HepG2 (cell line): ENCODE measurements around the gene HSPA14.

ENCODE experiments used
- CBX2 ChIP-seq, 2 experiments: fragments of 200-600 bp in 1 of 2; sonication (generic); formaldehyde crosslinking in 1 of 2; IDR thresholded peaks; 2 replicates each; pipeline versions ENCODE4 v1.7.0 to v1.8.1; 2018 to 2022; ENCODE audit warnings: low read depth in 2 of 2, low read length in 1 of 2, mild to moderate bottlenecking in 1 of 2, missing genetic modification reagents in 1 of 2
- HCFC1 ChIP-seq: fragments of 150-350 bp; IDR thresholded peaks from 2 replicates; pipeline ENCODE4 v1.6.1; 2014; ENCODE audit warnings: low read depth, low read length
- MAFF ChIP-seq: IDR thresholded peaks from 2 replicates; pipeline ENCODE4 v1.6.1; 2011; ENCODE audit warnings: low read depth, low read length, improper control_type of control experiment
- NR2F6 ChIP-seq, 2 experiments: IDR thresholded peaks; 2 replicates each; pipeline ENCODE4 v1.6.1; 2016; ENCODE audit warnings: antibody characterized with exemption in 1 of 2, mild to moderate bottlenecking in 1 of 2

- TF ChIP-seq CBX2 (IDR thresholded peaks at IDR 0.05; ENCODE audit: low read depth, low read length) (no peak), CBX2 (CRISPR knock-in tag; IDR thresholded peaks at IDR 0.05; ENCODE audit: low read depth) (no peak), NR2F6 (IDR thresholded peaks at IDR 0.05) (no peak), NR2F6 (CRISPR knock-in tag; IDR thresholded peaks at IDR 0.05) (no peak), MAFF (no peak), HCFC1 (no peak)
These were observed 22.4 kb upstream of the HSPA14 start for GRCh38 chr10:14815681-14816080.
